Natural killer cell (primary cell): Measurements from ENCODE around the gene MYB. TPM values are rescaled to one million over a fixed set of nuclear protein-coding genes. Genes with fewer than 3 reads are reported as not detected.

ENCODE experiments used
- ATAC-seq, 3 donors: fragments of 150-1000 bp in 2 of 3; fragments of 200-7000 bp in 1 of 3; cut with Tn5 transposase; 1 replicate in 1 of 3; 2 replicates in 2 of 3; pipeline ENCODE4 v1.10.0; 2021; ENCODE audit warnings: mild to moderate bottlenecking in 2 of 3, moderate library complexity in 2 of 3
- DNase-seq, 2 donors: peaks; one replicate each; pipeline versions ENCODE4 v3.0.0 to v3.0.0-alpha.2; 2013 to 2021; ENCODE audit warnings: mixed read lengths in 1 of 2
- H3K27ac ChIP-seq: one replicate; pipeline ENCODE4 v1.5.1; 2013; ENCODE audit warnings: mild to moderate bottlenecking, low read length
- H3K27me3 ChIP-seq: one replicate; pipeline ENCODE4 v1.6.1; 2013; ENCODE audit warnings: low read length; ENCODE audit not compliant: control insufficient read depth, insufficient read depth
- H3K36me3 ChIP-seq: one replicate; pipeline ENCODE4 v1.6.1; 2013; ENCODE audit warnings: low read length; ENCODE audit not compliant: control insufficient read depth, insufficient read depth
- H3K4me1 ChIP-seq: one replicate; pipeline ENCODE4 v1.6.1; 2013; ENCODE audit warnings: low read length; ENCODE audit not compliant: control insufficient read depth, insufficient read depth
- H3K4me3 ChIP-seq: one replicate; pipeline ENCODE4 v1.5.1; 2013; ENCODE audit warnings: low read length
- H3K9me3 ChIP-seq: one replicate; pipeline ENCODE4 v1.6.1; 2013; ENCODE audit warnings: low read length; ENCODE audit not compliant: control insufficient read depth, insufficient read depth
- H3K27ac Mint-ChIP-seq, 2 donors: one replicate each; pipeline ENCODE4 v1.8.0; 2022; ENCODE audit warnings: mild to moderate bottlenecking in 2 of 2, mixed read lengths in 2 of 2, moderate library complexity in 1 of 2
- H3K27me3 Mint-ChIP-seq, 2 donors: one replicate each; pipeline ENCODE4 v1.8.0; 2022; ENCODE audit warnings: low read depth in 2 of 2, mixed read lengths in 2 of 2
- H3K36me3 Mint-ChIP-seq: one replicate; pipeline ENCODE4 v1.8.0; 2022; ENCODE audit warnings: mixed read lengths
- H3K4me1 Mint-ChIP-seq, 2 donors: one replicate each; pipeline ENCODE4 v1.8.0; 2022; ENCODE audit warnings: mixed read lengths in 2 of 2
- H3K4me3 Mint-ChIP-seq: one replicate; pipeline ENCODE4 v1.8.0; 2022; ENCODE audit warnings: mild to moderate bottlenecking, moderate library complexity, mixed read lengths
- H3K9me3 Mint-ChIP-seq, 2 donors: one replicate each; pipeline ENCODE4 v1.8.0; 2022; ENCODE audit warnings: mixed read lengths in 2 of 2
- WGBS: methylation state at CpG from one replicate; pipeline ENCODE4 v1.1.7; 2013; ENCODE audit warnings: missing lambda C conversion rate; ENCODE audit not compliant: insufficient coverage; 5-methylcytosine and 5-hydroxymethylcytosine counted together
- intact Hi-C: fragments of 100-400 bp; cut with micrococcal nuclease; formaldehyde crosslinking; loops from one replicate; pipeline ENCODE4 v1.14.2; 2022
- total RNA-seq, 4 donors: library from RNA; stranded (reverse); fragments of 120-200 nt in 1 of 4; gene quantifications; one replicate each; pipeline versions ENCODE4 v1.2.3 to v1.2.4, GENCODE V29; 2013 to 2022
- TF ChIP-seq, protein P1 (sequence below): fragments of 200-600 bp; IDR thresholded peaks from one replicate; pipeline ENCODE4 v1.8.0; 2022; ENCODE audit warnings: antibody characterized with exemption

Gene MYB
- total RNA-seq, 3 donors from 2014 or later (not counting 1 experiment from before 2014, with no cell fraction given) = 0.40 to 3.5 (median 1.3) TPM

DNA sequence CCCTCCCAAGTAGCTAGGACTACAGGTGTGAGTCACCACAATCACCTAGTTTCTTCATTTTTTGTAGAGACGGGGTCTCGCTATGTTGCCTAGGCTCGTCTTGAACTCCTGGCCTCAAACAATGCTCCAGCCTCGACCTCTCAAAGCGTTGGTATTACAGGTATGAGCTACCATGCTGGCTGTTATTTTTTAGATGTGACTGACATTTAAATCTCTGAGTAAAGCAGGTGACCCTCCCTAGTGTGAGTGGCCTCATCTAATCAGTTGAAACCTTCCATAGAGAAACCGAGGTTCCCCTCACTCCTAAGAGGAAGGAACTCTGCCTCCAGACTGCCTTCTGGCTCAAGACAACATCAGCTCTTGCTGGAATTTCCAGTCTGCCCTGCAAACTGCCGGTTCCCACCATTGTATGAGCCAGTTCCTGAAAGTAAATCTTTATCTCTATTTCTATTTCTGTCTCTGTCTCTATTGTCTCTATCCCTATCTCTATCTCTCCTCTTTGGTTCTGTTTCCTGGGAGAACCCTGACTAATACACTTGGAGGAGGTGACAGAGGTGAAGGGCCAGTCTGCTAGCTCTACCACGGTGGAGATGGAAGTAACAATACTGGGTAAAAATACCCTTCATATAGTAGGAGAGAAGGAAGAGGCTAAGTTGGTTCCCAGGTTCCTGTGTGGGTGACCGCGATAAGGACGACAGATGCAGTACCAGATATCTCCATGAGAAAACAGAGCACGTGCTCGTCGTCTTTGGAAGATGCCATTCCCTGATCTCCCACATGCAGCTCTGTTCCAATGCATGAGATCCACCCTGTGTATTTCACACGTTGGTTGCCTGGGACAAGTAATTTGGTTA, 81.0 kb downstream of the MYB start:
- Mint-ChIP-seq H3K27me3 (peaks cover 0 to 8% of the 10 kb centered on the region in 2 donors), H3K4me1 (no peaks in the 10 kb centered on the region), H3K9me3 (no peaks in the 10 kb centered on the region), H3K4me3 (no peak overlapping the region), H3K36me3 (no peaks in the 10 kb centered on the region), H3K27ac (no peak overlapping the region)
- H3K9me3 ChIP-seq = no peaks in the 10 kb centered on the region
- ATAC-seq (no peak), DNase-seq (no peak)
- intact Hi-C loops = no loop called here
- WGBS = 76% methylated on average over 14 of the region's 15 CpGs
- TF ChIP-seq, protein P1, sequence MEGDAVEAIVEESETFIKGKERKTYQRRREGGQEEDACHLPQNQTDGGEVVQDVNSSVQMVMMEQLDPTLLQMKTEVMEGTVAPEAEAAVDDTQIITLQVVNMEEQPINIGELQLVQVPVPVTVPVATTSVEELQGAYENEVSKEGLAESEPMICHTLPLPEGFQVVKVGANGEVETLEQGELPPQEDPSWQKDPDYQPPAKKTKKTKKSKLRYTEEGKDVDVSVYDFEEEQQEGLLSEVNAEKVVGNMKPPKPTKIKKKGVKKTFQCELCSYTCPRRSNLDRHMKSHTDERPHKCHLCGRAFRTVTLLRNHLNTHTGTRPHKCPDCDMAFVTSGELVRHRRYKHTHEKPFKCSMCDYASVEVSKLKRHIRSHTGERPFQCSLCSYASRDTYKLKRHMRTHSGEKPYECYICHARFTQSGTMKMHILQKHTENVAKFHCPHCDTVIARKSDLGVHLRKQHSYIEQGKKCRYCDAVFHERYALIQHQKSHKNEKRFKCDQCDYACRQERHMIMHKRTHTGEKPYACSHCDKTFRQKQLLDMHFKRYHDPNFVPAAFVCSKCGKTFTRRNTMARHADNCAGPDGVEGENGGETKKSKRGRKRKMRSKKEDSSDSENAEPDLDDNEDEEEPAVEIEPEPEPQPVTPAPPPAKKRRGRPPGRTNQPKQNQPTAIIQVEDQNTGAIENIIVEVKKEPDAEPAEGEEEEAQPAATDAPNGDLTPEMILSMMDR = no peak
- H3K4me3 ChIP-seq = no peak overlapping the region
- H3K27ac ChIP-seq = no peak overlapping the region
- no peaks in the 10 kb centered on the region for H3K36me3 ChIP-seq
- no peaks in the 10 kb centered on the region for H3K4me1 ChIP-seq
- no peaks in the 10 kb centered on the region for H3K27me3 ChIP-seq

DNA sequence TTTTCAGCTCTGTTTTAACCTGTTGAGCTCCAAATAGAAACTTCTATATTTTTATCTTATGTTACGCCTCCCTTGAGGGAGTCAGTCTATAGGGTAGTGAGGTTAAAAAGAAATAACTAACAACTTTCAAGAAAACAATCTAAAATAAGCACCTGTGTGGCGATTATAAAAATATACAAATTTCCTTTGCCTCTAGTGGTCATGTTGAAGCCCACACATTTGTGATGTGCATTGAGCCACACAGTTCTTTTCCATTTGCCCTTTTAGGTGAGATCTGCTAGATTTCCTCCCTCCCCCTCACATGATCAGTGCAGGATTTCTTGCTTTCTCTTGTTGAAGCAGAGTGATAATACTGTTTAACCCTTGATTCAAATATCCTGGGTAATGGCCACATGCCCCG, 84.2 kb downstream of the MYB start:
- no peak overlapping the region for H3K4me3 ChIP-seq
- Mint-ChIP-seq H3K27ac (no peak overlapping the region), H3K4me3 (no peak overlapping the region), H3K4me1 (no peaks in the 10 kb centered on the region), H3K27me3 (peaks cover 0 to 2% of the 10 kb centered on the region in 2 donors), H3K9me3 (no peaks in the 10 kb centered on the region), H3K36me3 (no peaks in the 10 kb centered on the region)
- H3K4me1 ChIP-seq = no peaks in the 10 kb centered on the region
- WGBS = 76% methylated on average over 2 of the region's 3 CpGs
- H3K27me3 ChIP-seq = no peaks in the 10 kb centered on the region
- no peaks in the 10 kb centered on the region for H3K9me3 ChIP-seq
- TF ChIP-seq, protein P1 = no peak
- H3K36me3 ChIP-seq = no peaks in the 10 kb centered on the region
- intact Hi-C loops = no loop called here
- DNase-seq = no peak
- no peak overlapping the region for H3K27ac ChIP-seq
- no peak for ATAC-seq

DNA sequence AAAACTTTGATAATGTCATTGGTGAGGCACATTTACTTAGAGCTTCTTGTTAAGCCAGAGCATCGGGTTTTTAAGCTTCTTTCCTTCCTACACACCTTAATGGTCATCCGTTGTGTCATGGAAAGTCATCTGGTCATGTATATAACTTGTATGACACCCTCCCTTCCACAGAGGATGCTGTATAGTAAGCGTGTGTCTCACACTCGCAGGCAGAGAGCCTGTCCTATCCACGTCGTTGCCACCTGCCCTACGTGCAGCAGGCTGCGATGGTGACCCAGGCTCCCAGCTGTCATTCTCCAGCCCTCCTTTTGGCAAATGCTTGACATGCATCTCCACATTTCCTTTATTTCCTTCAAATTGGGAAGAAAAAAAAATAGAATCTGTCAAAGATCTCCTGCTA, 85.6 kb downstream of the MYB start:
- H3K4me1 ChIP-seq = no peaks in the 10 kb centered on the region
- no peak overlapping the region for H3K4me3 ChIP-seq
- H3K27me3 Mint-ChIP-seq = peaks cover 0 to 2% of the 10 kb centered on the region in 2 donors
- no peaks in the 10 kb centered on the region for H3K9me3 Mint-ChIP-seq
- H3K27ac Mint-ChIP-seq = no peak overlapping the region
- DNase-seq = no peak
- H3K36me3 Mint-ChIP-seq = no peaks in the 10 kb centered on the region
- H3K4me1 Mint-ChIP-seq = no peaks in the 10 kb centered on the region
- ATAC-seq = no peak
- no peak overlapping the region for H3K27ac ChIP-seq
- H3K27me3 ChIP-seq = no peaks in the 10 kb centered on the region
- H3K9me3 ChIP-seq = no peaks in the 10 kb centered on the region
- TF ChIP-seq, protein P1 = no peak
- intact Hi-C loops = no loop called here
- 68% methylated on average over 8 of the region's 8 CpGs for WGBS
- H3K4me3 Mint-ChIP-seq = no peak overlapping the region
- H3K36me3 ChIP-seq = no peaks in the 10 kb centered on the region
